Measurements from ENCODE around the gene NOTCH4. TPM values are rescaled to one million over a fixed set of nuclear protein-coding genes. Genes with fewer than 3 reads are reported as not detected.

NOTCH4 gene
- total RNA-seq, 4 donors from 2014 or later = 15.1 to 208 (median 49.7) TPM

DNA sequence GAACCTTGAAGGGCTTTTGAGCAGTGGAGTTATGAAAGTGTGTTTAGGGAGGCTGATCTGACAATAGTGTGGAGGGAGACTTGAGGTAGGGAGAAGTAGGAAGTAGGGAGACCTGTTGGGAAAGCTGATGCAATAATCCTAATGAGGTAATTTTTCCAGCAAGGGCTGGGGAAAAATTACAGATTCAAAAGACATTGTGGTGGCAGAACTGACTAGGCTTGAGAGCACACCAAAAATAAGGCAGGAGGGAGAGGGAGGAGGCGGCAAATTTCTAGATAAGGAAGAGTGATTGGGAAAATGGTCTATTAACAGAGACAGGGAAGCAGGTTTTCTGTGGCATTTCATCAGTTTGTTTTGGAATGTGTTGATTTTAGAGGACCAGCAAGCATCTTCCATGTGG lies 77.6 kb downstream of the NOTCH4 start:
- no peak for DNase-seq (ENCODE audit: low spot score)
- TF ChIP-seq CTCF (IDR thresholded peaks at IDR 0.05) = no peak
- ATAC-seq (ENCODE audit: low FRiP score) = peak; percentile 16

Small RNAs within 50 kb of the gene (small RNA-seq; reads per million reads assigned to genes)
- gene AL662884.1 = not detected
- not detected for gene MIR6833

Other genes with a start within 250 kb of the NOTCH4 start
- 100 to 1,000 TPM in 3 of 4 donors, 10 to 100 TPM in 1; 16.6 to 652 (median 239) TPM for gene C4A, start 242.0 kb downstream of the NOTCH4 start, total RNA-seq
- 100 to 1,000 TPM in 3 of 4 donors, 10 to 100 TPM in 1; 15.4 to 912 (median 204) TPM for gene C4B, start 209.3 kb downstream of the NOTCH4 start, total RNA-seq
- 1 to 10 TPM in 3 of 4 donors, under 1 TPM in 1; 0.63 to 5.7 (median 2.8) TPM for gene CYP21A2, start 185.7 kb downstream of the NOTCH4 start, total RNA-seq
- gene TNXB, start 114.7 kb downstream of the NOTCH4 start, total RNA-seq = 100 to 1,000 TPM; 129 to 311 (median 137) TPM
- gene ATF6B, start 95.8 kb downstream of the NOTCH4 start, total RNA-seq = 10 to 100 TPM; 23.2 to 44.3 (median 24.4) TPM
- 1 to 10 TPM; 2.1 to 3.9 (median 2.7) TPM for gene FKBPL, start 93.8 kb downstream of the NOTCH4 start, total RNA-seq
- gene PRRT1, start 72.1 kb downstream of the NOTCH4 start, total RNA-seq = 1 to 10 TPM in 1 of 4 donors, under 1 TPM in 3; 0.24 to 1.0 (median 0.34) TPM
- gene PPT2, start 69.9 kb downstream of the NOTCH4 start, total RNA-seq = 100 to 1,000 TPM in 1 of 4 donors, 10 to 100 TPM in 3; 21.5 to 161 (median 34.3) TPM
- gene EGFL8, start 59.5 kb downstream of the NOTCH4 start, total RNA-seq = 10 to 100 TPM in 3 of 4 donors, 1 to 10 TPM in 1; 8.9 to 17.3 (median 13.3) TPM
- gene AGPAT1, start 48.0 kb downstream of the NOTCH4 start, total RNA-seq = 10 to 100 TPM; 26.4 to 40.9 (median 35.7) TPM
- 10 to 100 TPM; 35.1 to 59.1 (median 50.6) TPM for gene RNF5, start 45.7 kb downstream of the NOTCH4 start, total RNA-seq
- gene AGER, start 39.8 kb downstream of the NOTCH4 start, total RNA-seq = 1 to 10 TPM in 3 of 4 donors, under 1 TPM in 1; 0.48 to 9.3 (median 1.2) TPM
- gene PBX2, start 33.9 kb downstream of the NOTCH4 start, total RNA-seq = 10 to 100 TPM; 27.7 to 65.3 (median 34.6) TPM
- gene GPSM3, start 31.4 kb downstream of the NOTCH4 start, total RNA-seq = 10 to 100 TPM in 3 of 4 donors, 1 to 10 TPM in 1; 9.7 to 28.3 (median 23.2) TPM
- gene TSBP1, start 147.8 kb upstream of the NOTCH4 start, total RNA-seq = not detected
- gene BTNL2, start 183.1 kb upstream of the NOTCH4 start, total RNA-seq = not detected
- gene HLA-DRA, start 215.8 kb upstream of the NOTCH4 start, total RNA-seq = 100 to 1,000 TPM; 102 to 437 (median 303) TPM